Measurements from ENCODE around the gene PIGR.

The PIGR gene

GRCh38 chr1:206916000-206916709, 30.1 kb downstream of the PIGR start:
- Histone ChIP-seq H3K27ac (ENCODE audit: low read depth, low read length) (no peak overlapping the region), H2BK120ac (ENCODE audit: low read depth, low read length) (no peak overlapping the region), H3K36me3 (ENCODE audit: control insufficient read depth, insufficient read depth, low read length) (no peaks in the 10 kb centered on the region), H4K8ac (ENCODE audit: low read depth, low read length) (no peak overlapping the region), H2AK5ac (ENCODE audit: low read length) (no peak overlapping the region), H3K79me2 (ENCODE audit: control insufficient read depth, insufficient read depth, low read length) (no peaks in the 10 kb centered on the region), H3K4me2 (ENCODE audit: low read length) (no peak overlapping the region), H3K4me1 (ENCODE audit: control insufficient read depth, low read depth, low read length) (no peaks in the 10 kb centered on the region), H2BK15ac (replicated peaks; ENCODE audit: low read depth) (no peak overlapping the region), H3K18ac (ENCODE audit: low read length) (no peak overlapping the region), H4K5ac (ENCODE audit: low read length) (no peak overlapping the region), H3K4me3 (ENCODE audit: low read length) (no peak overlapping the region), H3K79me1 (ENCODE audit: low read length) (no peaks in the 10 kb centered on the region), H3K27me3 (ENCODE audit: insufficient read depth, low read length, poor library complexity) (no peaks in the 10 kb centered on the region), H3K9ac (ENCODE audit: low read length) (no peak overlapping the region), H3K56ac (ENCODE audit: low read length) (no peak overlapping the region), H3K4ac (ENCODE audit: low read depth, low read length) (no peak overlapping the region), H2BK5ac (ENCODE audit: low read length) (no peak overlapping the region), H3K23ac (ENCODE audit: low read length) (no peak overlapping the region)
- WGBS (ENCODE audit: extremely low coverage, insufficient coverage, low lambda C conversion rate) = no CpG with 5 or more reads among the region's 8 CpGs
- DNase-seq = no peak

GRCh38 chr1:206915030-206915735, 31.1 kb downstream of the PIGR start:
- Histone ChIP-seq H3K79me2 (ENCODE audit: control insufficient read depth, insufficient read depth, low read length) (no peaks in the 10 kb centered on the region), H3K27me3 (ENCODE audit: insufficient read depth, low read length, poor library complexity) (no peaks in the 10 kb centered on the region), H2AK5ac (ENCODE audit: low read length) (no peak overlapping the region), H2BK15ac (replicated peaks; ENCODE audit: low read depth) (no peak overlapping the region), H2BK5ac (ENCODE audit: low read length) (no peak overlapping the region), H2BK120ac (ENCODE audit: low read depth, low read length) (no peak overlapping the region), H3K23ac (ENCODE audit: low read length) (no peak overlapping the region), H3K4me1 (ENCODE audit: control insufficient read depth, low read depth, low read length) (no peaks in the 10 kb centered on the region), H3K79me1 (ENCODE audit: low read length) (no peaks in the 10 kb centered on the region), H3K4me2 (ENCODE audit: low read length) (no peak overlapping the region), H3K9ac (ENCODE audit: low read length) (no peak overlapping the region), H4K5ac (ENCODE audit: low read length) (no peak overlapping the region), H3K56ac (ENCODE audit: low read length) (no peak overlapping the region), H4K8ac (ENCODE audit: low read depth, low read length) (no peak overlapping the region), H3K4ac (ENCODE audit: low read depth, low read length) (no peak overlapping the region), H3K4me3 (ENCODE audit: low read length) (no peak overlapping the region), H3K27ac (ENCODE audit: low read depth, low read length) (no peak overlapping the region), H3K36me3 (ENCODE audit: control insufficient read depth, insufficient read depth, low read length) (no peaks in the 10 kb centered on the region), H3K18ac (ENCODE audit: low read length) (no peak overlapping the region)
- no peak for DNase-seq
- WGBS (ENCODE audit: extremely low coverage, insufficient coverage, low lambda C conversion rate) = no CpG with 5 or more reads among the region's 15 CpGs

- Histone ChIP-seq H2AK5ac (ENCODE audit: low read length) (no peak overlapping the region), H3K23ac (ENCODE audit: low read length) (no peak overlapping the region), H3K36me3 (ENCODE audit: control insufficient read depth, insufficient read depth, low read length) (no peaks in the 10 kb centered on the region), H3K4me2 (ENCODE audit: low read length) (no peak overlapping the region), H3K27me3 (ENCODE audit: insufficient read depth, low read length, poor library complexity) (no peaks in the 10 kb centered on the region), H4K5ac (ENCODE audit: low read length) (no peak overlapping the region), H4K8ac (ENCODE audit: low read depth, low read length) (no peak overlapping the region), H3K4ac (ENCODE audit: low read depth, low read length) (no peak overlapping the region), H3K4me1 (ENCODE audit: control insufficient read depth, low read depth, low read length) (no peaks in the 10 kb centered on the region), H2BK120ac (ENCODE audit: low read depth, low read length) (no peak overlapping the region), H3K79me1 (ENCODE audit: low read length) (no peaks in the 10 kb centered on the region), H3K18ac (ENCODE audit: low read length) (no peak overlapping the region), H3K9ac (ENCODE audit: low read length) (no peak overlapping the region), H2BK5ac (ENCODE audit: low read length) (no peak overlapping the region), H3K79me2 (ENCODE audit: control insufficient read depth, insufficient read depth, low read length) (no peaks in the 10 kb centered on the region), H2BK15ac (replicated peaks; ENCODE audit: low read depth) (no peak overlapping the region), H3K56ac (ENCODE audit: low read length) (no peak overlapping the region), H3K4me3 (ENCODE audit: low read length) (no peak overlapping the region), H3K27ac (ENCODE audit: low read depth, low read length) (no peak overlapping the region)
- no CpG with 5 or more reads among the region's 12 CpGs for WGBS (ENCODE audit: extremely low coverage, insufficient coverage, low lambda C conversion rate)
- no peak for DNase-seq
Measured at GRCh38 chr1:206913766-206914537, 32.3 kb downstream of the PIGR start.

DNA sequence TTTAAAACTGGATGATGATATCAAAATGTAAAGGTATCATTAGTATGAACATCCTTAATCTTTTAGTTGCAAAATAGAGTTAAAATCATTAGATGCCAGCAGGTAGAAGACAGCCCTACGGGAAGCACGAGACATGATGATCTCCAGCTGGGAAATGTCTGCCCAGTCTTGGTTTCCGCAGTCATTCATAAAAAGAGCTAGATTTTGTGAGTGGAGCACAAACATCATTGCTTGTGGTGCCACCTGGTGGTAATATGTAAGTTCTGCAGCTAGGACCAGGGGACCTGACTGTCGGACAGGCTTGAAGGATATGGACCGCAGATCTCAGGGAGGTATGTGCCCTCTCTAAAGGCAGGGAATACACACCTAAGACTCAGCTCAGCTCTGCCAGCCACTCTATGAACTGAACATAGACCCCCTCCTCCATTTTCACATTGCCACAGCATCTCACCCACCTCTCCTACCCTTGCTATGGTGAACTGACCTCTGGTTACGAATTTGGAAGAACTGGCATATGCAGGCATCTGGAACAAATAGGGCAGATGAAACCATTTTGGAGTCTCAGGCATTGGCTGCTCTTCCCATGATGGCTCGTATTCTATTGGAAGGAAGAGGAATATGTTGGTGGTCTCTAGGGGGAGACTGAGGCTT, 33.7 kb downstream of the PIGR start:
- Histone ChIP-seq H3K18ac (ENCODE audit: low read length) (no peak overlapping the region), H4K8ac (ENCODE audit: low read depth, low read length) (no peak overlapping the region), H3K4me1 (ENCODE audit: control insufficient read depth, low read depth, low read length) (no peaks in the 10 kb centered on the region), H3K36me3 (ENCODE audit: control insufficient read depth, insufficient read depth, low read length) (no peaks in the 10 kb centered on the region), H3K27ac (ENCODE audit: low read depth, low read length) (no peak overlapping the region), H3K79me1 (ENCODE audit: low read length) (no peaks in the 10 kb centered on the region), H3K9ac (ENCODE audit: low read length) (no peak overlapping the region), H3K23ac (ENCODE audit: low read length) (no peak overlapping the region), H3K4me3 (ENCODE audit: low read length) (no peak overlapping the region), H2AK5ac (ENCODE audit: low read length) (no peak overlapping the region), H2BK120ac (ENCODE audit: low read depth, low read length) (no peak overlapping the region), H4K5ac (ENCODE audit: low read length) (no peak overlapping the region), H3K4ac (ENCODE audit: low read depth, low read length) (no peak overlapping the region), H3K4me2 (ENCODE audit: low read length) (no peak overlapping the region), H3K56ac (ENCODE audit: low read length) (no peak overlapping the region), H3K27me3 (ENCODE audit: insufficient read depth, low read length, poor library complexity) (peaks cover 5% of the 10 kb centered on the region), H3K79me2 (ENCODE audit: control insufficient read depth, insufficient read depth, low read length) (no peaks in the 10 kb centered on the region), H2BK15ac (replicated peaks; ENCODE audit: low read depth) (no peak overlapping the region), H2BK5ac (ENCODE audit: low read length) (no peak overlapping the region)
- DNase-seq = peak; percentile 77
- no CpG with 5 or more reads among the region's 7 CpGs for WGBS (ENCODE audit: extremely low coverage, insufficient coverage, low lambda C conversion rate)

DNA sequence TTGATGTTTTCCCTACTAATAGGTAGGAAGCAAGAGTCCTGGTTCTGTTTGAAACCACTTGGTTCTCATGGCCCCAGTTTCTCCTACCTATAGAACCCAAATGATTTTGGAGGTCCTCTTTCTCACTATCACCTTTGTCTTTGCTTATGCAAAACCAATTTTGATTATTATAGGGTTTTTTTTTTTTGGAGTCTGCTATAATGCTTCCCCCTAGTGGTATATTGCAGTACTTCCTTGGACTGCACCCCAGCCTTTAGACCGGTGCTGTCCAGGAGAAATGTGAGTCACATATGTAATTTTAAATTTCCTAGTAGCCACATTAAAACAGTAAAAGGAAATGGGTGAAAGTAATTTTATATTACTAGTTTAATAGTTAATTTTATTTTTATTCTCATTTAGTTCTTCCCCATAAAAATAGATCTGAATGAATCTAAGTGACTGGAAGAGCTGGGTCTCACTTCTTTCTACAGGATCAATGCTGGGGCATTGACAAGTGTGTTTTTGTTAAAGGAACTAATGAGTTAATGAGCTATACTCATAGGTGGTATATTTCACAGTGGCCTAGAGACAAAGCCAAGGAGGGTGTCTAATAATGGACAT, 35.1 kb downstream of the PIGR start:
- H2BK120ac ChIP-seq (ENCODE audit: low read depth, low read length) = no peak overlapping the region
- no peak overlapping the region for H2AK5ac ChIP-seq (ENCODE audit: low read length)
- no peak overlapping the region for H3K18ac ChIP-seq (ENCODE audit: low read length)
- H3K36me3 ChIP-seq (ENCODE audit: control insufficient read depth, insufficient read depth, low read length) = no peaks in the 10 kb centered on the region
- no peak overlapping the region for H3K27ac ChIP-seq (ENCODE audit: low read depth, low read length)
- H3K23ac ChIP-seq (ENCODE audit: low read length) = no peak overlapping the region
- no peak overlapping the region for H3K9ac ChIP-seq (ENCODE audit: low read length)
- H2BK15ac ChIP-seq (replicated peaks; ENCODE audit: low read depth) = no peak overlapping the region
- H3K79me2 ChIP-seq (ENCODE audit: control insufficient read depth, insufficient read depth, low read length) = no peaks in the 10 kb centered on the region
- no peaks in the 10 kb centered on the region for H3K79me1 ChIP-seq (ENCODE audit: low read length)
- WGBS (ENCODE audit: extremely low coverage, insufficient coverage, low lambda C conversion rate) = no CpG with 5 or more reads among the region's 1 CpG
- peak; percentile 44 for DNase-seq
- H3K4me1 ChIP-seq (ENCODE audit: control insufficient read depth, low read depth, low read length) = peaks cover 3% of the 10 kb centered on the region
- no peak overlapping the region for H4K5ac ChIP-seq (ENCODE audit: low read length)
- H3K27me3 ChIP-seq (ENCODE audit: insufficient read depth, low read length, poor library complexity) = peaks cover 5% of the 10 kb centered on the region
- no peak overlapping the region for H2BK5ac ChIP-seq (ENCODE audit: low read length)
- no peak overlapping the region for H4K8ac ChIP-seq (ENCODE audit: low read depth, low read length)
- no peak overlapping the region for H3K4me3 ChIP-seq (ENCODE audit: low read length)
- H3K56ac ChIP-seq (ENCODE audit: low read length) = no peak overlapping the region
- H3K4me2 ChIP-seq (ENCODE audit: low read length) = no peak overlapping the region
- H3K4ac ChIP-seq (ENCODE audit: low read depth, low read length) = no peak overlapping the region
